ENCODE results near the gene ZDHHC17. TPM values are rescaled to one million over a fixed set of nuclear protein-coding genes. Genes with fewer than 3 reads are reported as not detected.

ZDHHC17 gene
- total RNA-seq, 1 donor = 42.0 TPM

GRCh38 chr12:76739896-76740295 lies 24.0 kb upstream of the ZDHHC17 start:
- no peaks in the 10 kb centered on the region for H3K9me3 ChIP-seq (ENCODE audit: low read depth, low read length)
- no peaks in the 10 kb centered on the region for H3K27me3 ChIP-seq (ENCODE audit: insufficient read depth, low read length)
- H2AFZ ChIP-seq (ENCODE audit: low read length) = no peak overlapping the region
- TF ChIP-seq, protein P1, sequence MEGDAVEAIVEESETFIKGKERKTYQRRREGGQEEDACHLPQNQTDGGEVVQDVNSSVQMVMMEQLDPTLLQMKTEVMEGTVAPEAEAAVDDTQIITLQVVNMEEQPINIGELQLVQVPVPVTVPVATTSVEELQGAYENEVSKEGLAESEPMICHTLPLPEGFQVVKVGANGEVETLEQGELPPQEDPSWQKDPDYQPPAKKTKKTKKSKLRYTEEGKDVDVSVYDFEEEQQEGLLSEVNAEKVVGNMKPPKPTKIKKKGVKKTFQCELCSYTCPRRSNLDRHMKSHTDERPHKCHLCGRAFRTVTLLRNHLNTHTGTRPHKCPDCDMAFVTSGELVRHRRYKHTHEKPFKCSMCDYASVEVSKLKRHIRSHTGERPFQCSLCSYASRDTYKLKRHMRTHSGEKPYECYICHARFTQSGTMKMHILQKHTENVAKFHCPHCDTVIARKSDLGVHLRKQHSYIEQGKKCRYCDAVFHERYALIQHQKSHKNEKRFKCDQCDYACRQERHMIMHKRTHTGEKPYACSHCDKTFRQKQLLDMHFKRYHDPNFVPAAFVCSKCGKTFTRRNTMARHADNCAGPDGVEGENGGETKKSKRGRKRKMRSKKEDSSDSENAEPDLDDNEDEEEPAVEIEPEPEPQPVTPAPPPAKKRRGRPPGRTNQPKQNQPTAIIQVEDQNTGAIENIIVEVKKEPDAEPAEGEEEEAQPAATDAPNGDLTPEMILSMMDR (IDR thresholded peaks at IDR 0.05; ENCODE audit: extremely low read depth, low read depth, low read length) = no peak
- no peaks in the 10 kb centered on the region for H4K20me1 ChIP-seq (ENCODE audit: insufficient read depth, low read length)
- no peak for DNase-seq (ENCODE audit: insufficient read length, low spot score, missing footprints)
- H3K27ac ChIP-seq (ENCODE audit: low read depth, low read length) = no peak overlapping the region
- H3K4me1 ChIP-seq (ENCODE audit: insufficient read depth, low read length) = no peaks in the 10 kb centered on the region
- no peak overlapping the region for H3K4me2 ChIP-seq (ENCODE audit: insufficient read depth, low read length)
- H3K36me3 ChIP-seq (ENCODE audit: insufficient read depth, low read length) = no peaks in the 10 kb centered on the region
- H3K79me2 ChIP-seq (ENCODE audit: insufficient read depth, low read length) = no peaks in the 10 kb centered on the region
- H3K4me3 ChIP-seq (ENCODE audit: insufficient read depth, low read length) = no peak overlapping the region

DNA sequence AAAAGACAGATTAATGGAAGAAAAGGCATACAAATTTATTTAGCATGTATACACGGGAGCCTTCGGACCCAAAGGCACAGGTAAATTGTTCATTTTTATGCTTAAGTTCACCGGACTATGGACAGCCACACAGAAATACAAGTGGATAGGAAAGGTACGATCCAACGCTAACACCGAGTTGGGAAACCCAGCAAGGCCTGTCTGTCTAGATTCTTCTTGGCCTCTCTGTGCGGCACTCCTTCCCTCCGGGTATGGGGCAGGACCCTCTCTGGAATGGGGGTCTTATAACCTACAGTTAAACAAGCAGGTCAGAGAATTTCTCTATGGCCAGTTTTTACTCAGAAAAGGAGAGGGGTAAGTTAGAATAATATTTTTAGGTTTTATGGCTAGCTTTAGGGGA lies 23.4 kb upstream of the ZDHHC17 start:
- no peaks in the 10 kb centered on the region for H3K9me3 ChIP-seq (ENCODE audit: low read depth, low read length)
- no peaks in the 10 kb centered on the region for H3K27me3 ChIP-seq (ENCODE audit: insufficient read depth, low read length)
- H2AFZ ChIP-seq (ENCODE audit: low read length) = no peak overlapping the region
- no peak overlapping the region for H3K27ac ChIP-seq (ENCODE audit: low read depth, low read length)
- DNase-seq (ENCODE audit: insufficient read length, low spot score, missing footprints) = no peak
- H3K4me1 ChIP-seq (ENCODE audit: insufficient read depth, low read length) = no peaks in the 10 kb centered on the region
- no peaks in the 10 kb centered on the region for H3K36me3 ChIP-seq (ENCODE audit: insufficient read depth, low read length)
- no peak overlapping the region for H3K4me2 ChIP-seq (ENCODE audit: insufficient read depth, low read length)
- H3K4me3 ChIP-seq (ENCODE audit: insufficient read depth, low read length) = no peak overlapping the region
- H3K79me2 ChIP-seq (ENCODE audit: insufficient read depth, low read length) = no peaks in the 10 kb centered on the region
- H4K20me1 ChIP-seq (ENCODE audit: insufficient read depth, low read length) = no peaks in the 10 kb centered on the region
- TF ChIP-seq, protein P1 (IDR thresholded peaks at IDR 0.05; ENCODE audit: extremely low read depth, low read depth, low read length) = no peak

GRCh38 chr12:76745343-76745742 lies 18.6 kb upstream of the ZDHHC17 start:
- Histone ChIP-seq H3K9me3 (ENCODE audit: low read depth, low read length) (no peaks in the 10 kb centered on the region), H3K4me1 (ENCODE audit: insufficient read depth, low read length) (no peaks in the 10 kb centered on the region), H3K4me3 (ENCODE audit: insufficient read depth, low read length) (no peak overlapping the region), H3K27ac (ENCODE audit: low read depth, low read length) (no peak overlapping the region), H3K79me2 (ENCODE audit: insufficient read depth, low read length) (no peaks in the 10 kb centered on the region), H3K4me2 (ENCODE audit: insufficient read depth, low read length) (no peak overlapping the region), H2AFZ (ENCODE audit: low read length) (no peak overlapping the region), H4K20me1 (ENCODE audit: insufficient read depth, low read length) (no peaks in the 10 kb centered on the region), H3K27me3 (ENCODE audit: insufficient read depth, low read length) (no peaks in the 10 kb centered on the region), H3K36me3 (ENCODE audit: insufficient read depth, low read length) (no peaks in the 10 kb centered on the region)
- TF ChIP-seq, protein P1 (IDR thresholded peaks at IDR 0.05; ENCODE audit: extremely low read depth, low read depth, low read length) = no peak
- DNase-seq (ENCODE audit: insufficient read length, low spot score, missing footprints) = no peak

- Histone ChIP-seq H3K4me3 (ENCODE audit: insufficient read depth, low read length) (no peak overlapping the region), H3K36me3 (ENCODE audit: insufficient read depth, low read length) (no peaks in the 10 kb centered on the region), H3K79me2 (ENCODE audit: insufficient read depth, low read length) (no peaks in the 10 kb centered on the region), H3K4me2 (ENCODE audit: insufficient read depth, low read length) (no peak overlapping the region), H3K9me3 (ENCODE audit: low read depth, low read length) (no peaks in the 10 kb centered on the region), H4K20me1 (ENCODE audit: insufficient read depth, low read length) (no peaks in the 10 kb centered on the region), H3K27me3 (ENCODE audit: insufficient read depth, low read length) (no peaks in the 10 kb centered on the region), H3K27ac (ENCODE audit: low read depth, low read length) (no peak overlapping the region), H2AFZ (ENCODE audit: low read length) (no peak overlapping the region), H3K4me1 (ENCODE audit: insufficient read depth, low read length) (no peaks in the 10 kb centered on the region)
- DNase-seq (ENCODE audit: insufficient read length, low spot score, missing footprints) = no peak
- TF ChIP-seq, protein P1 (IDR thresholded peaks at IDR 0.05; ENCODE audit: extremely low read depth, low read depth, low read length) = no peak
Observed at GRCh38 chr12:76746516-76746915, 17.4 kb upstream of the ZDHHC17 start.
